Ishikawa (cell line): ENCODE data around the gene TSPAN4.

Source experiments
- CEBPB ChIP-seq: IDR thresholded peaks from 2 replicates; pipeline ENCODE4 v1.6.1; 2012
- EGR1 ChIP-seq: IDR thresholded peaks from 2 replicates; pipeline ENCODE4 v1.6.1; 2012
- EP300 ChIP-seq: IDR thresholded peaks from 2 replicates; pipeline ENCODE4 v1.6.1; 2012; ENCODE audit warnings: borderline replicate concordance
- FOXM1 ChIP-seq: IDR thresholded peaks from 2 replicates; pipeline ENCODE4 v1.6.1; 2012; ENCODE audit warnings: low read depth, borderline replicate concordance
- RAD21 ChIP-seq: IDR thresholded peaks from 2 replicates; pipeline ENCODE4 v1.6.1; 2012; ENCODE audit warnings: low read depth
- REST ChIP-seq: IDR thresholded peaks from 2 replicates; pipeline ENCODE4 v1.6.1; 2012; ENCODE audit warnings: low read depth, mild to moderate bottlenecking
- TCF12 ChIP-seq: IDR thresholded peaks from 2 replicates; pipeline ENCODE4 v1.6.1; 2012; ENCODE audit warnings: low read depth
- TEAD4 ChIP-seq: IDR thresholded peaks from 2 replicates; pipeline ENCODE4 v1.6.1; 2012

DNA sequence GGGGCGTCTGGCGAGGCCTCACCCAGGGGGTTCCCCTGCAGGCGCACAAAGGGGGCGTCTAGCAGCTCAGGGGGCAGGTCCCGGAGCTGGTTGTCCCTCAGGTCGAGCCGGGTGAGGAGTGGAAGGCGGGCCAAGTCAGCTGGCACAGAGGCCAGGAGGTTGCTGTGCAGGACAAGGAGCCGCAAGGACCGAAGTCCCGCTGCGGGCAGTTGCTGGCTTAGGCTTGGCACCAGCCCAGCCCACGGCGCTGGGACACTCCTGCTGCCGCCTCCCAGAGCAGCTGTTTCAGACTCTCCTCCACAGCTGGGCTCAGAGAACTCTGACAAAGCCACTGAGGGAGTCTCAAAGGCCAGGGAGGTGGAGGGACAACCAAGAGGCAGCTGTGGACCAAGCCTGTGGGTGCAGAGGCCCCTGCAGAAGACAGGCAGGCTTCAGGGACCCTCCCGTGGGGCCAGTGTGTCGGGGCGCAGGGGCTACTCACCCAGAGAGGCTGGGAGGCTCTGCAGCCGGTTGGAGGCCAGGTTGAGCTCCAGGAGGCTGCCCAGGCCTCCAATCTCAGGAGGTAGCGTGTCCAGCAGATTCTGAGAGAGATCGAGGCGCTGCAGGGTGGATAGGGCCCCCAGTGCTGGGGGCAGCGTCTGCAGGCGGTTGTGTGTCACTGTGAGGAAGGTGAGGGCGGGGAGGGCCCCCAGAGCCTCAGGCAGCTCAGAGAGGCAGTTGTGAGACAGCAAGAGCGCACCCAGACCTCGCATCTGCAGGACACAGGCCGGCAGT lies 39.8 kb upstream of the TSPAN4 start:
- no peak for TF ChIP-seq RAD21
- no peak for TF ChIP-seq EP300
- no peak for TF ChIP-seq TEAD4
- TF ChIP-seq REST = no peak
- no peak for TF ChIP-seq TCF12
- TF ChIP-seq CEBPB = no peak
- TF ChIP-seq EGR1 = no peak
- TF ChIP-seq FOXM1 = no peak
